Retina (tissue), 1 donor: ENCODE results near the gene BCHE.
"Not testable (repeated sequence)": the region's sequence is repeated elsewhere in the genome, so short reads cannot be mapped to it uniquely, and the experiment has no call there.

ENCODE experiments used
- DNase-seq: peaks from one replicate; pipeline ENCODE4 v3.0.0-alpha.2; 2016

BCHE gene

DNA sequence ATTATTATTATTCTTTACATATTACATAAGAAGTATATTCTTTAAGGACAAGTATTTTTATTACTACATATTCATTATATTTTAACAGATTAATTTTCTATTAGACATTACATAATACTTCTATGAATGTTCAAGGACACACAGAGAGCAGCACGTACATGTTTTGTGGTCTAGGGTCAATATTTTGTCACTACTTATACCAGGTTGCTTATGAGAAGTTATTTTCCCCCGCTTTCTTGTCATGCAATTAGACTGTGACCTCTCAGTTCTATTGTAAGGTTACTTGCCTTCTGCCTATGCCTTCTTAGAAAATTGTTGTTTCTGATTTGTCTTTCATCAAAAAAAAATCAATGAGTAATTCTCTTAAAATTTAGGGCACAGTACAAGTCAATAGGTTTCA is 21.5 kb downstream of the BCHE start:
- DNase-seq = no peak

DNA sequence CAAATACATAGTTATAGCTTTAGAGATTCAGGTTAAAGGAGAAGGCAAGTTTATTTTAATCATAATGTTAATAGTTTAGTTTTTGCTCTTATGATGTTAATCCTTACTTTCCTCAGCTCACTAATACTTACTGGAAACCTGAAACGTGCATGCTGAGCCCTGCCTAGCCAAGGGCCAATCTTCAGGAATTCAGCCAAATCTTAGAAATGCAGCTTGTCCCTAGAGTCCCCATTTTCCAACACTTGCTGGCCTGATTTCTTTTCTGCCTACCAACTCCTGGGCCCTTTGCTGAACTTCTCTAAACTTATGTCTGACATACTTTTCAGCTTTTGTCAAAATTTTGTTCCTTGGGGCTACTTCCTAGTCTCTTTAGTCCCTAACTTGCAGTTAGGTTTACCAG is 22.8 kb downstream of the BCHE start:
- DNase-seq = no peak

DNA sequence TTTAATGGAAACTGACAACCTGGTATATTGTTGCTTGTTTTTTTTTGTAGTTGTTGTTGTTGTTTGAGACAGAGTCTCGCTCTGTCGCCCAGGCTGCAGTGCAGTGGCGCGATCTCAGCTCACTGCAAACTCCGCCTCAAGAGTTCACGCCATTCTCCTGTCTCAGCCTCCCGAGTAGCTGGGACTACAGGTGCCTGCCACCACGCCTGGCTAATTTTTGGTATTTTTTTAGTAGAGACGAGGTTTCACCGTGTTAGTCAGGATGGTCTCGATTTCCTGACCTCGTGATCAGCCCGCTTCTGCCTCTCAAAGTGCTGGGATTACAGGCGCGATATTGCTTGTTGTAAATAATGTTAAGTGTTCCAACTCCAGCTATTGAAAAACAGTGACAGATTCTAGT is 29.3 kb downstream of the BCHE start:
- DNase-seq = not testable (repeated sequence)

DNA sequence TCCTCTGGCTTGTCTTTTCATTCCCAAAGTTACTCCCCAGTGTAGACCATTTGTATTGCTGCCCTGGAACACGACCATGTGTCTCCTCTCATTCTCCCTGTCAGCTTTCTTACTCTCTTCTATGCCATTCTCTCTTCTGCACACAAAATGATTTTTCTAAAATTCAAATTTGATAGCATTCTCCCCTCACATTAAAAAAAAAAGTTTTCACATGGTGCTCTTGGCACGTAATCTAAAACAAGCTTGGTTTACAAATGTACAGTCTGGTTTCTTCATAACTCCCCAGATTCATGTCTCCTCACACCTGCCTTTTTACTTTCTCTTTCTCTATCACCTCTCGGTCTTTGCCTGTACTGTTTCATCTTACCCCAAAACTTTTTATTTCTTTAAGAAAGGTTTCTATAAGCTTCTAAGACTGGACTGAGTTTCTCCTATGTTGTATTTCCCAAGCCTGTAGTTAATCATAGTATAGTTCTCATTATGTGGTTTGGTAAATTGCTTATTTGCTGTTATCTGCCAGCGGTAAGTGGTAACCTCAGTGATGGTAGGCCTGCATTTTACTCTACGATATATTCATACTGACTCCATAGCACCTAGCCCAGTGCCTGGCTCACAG is 31.2 kb downstream of the BCHE start:
- no peak for DNase-seq

DNA sequence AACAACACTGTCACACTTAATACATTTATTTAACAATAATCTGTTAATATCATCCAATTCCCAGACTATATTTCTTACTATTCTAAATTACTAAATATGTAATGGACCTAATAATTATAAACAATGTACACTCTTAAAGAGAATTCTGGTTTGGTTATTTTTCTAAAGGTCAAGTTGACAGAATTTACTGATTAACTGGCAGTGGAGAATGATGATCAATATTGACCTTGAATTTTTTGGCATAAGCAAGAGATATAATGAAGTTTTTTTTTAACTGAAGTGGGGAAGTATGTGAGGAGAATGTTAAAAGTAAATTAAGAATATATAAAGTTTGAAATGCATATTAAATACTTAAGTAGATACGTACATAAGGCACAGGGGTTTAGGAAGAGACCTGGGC is 33.8 kb downstream of the BCHE start:
- DNase-seq = no peak

DNA sequence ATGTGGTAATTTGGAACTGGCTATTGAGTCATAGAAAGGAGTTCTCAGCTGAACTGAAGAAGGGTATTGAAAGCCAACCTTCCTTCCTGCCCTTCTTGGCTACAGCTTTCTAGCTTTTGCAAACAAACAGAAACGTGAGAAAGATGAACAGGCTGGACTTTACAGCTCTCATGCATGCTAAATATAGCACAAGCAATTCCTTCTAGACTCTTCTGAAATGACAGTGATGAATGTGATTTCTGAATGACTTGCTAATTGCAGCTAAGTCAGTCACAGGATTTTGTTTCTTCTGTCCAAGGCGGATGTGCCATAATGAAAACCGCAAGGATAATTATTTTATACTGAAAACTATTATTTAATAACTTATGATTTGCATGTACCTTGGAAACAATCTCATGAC is 36.3 kb downstream of the BCHE start:
- no peak for DNase-seq

DNA sequence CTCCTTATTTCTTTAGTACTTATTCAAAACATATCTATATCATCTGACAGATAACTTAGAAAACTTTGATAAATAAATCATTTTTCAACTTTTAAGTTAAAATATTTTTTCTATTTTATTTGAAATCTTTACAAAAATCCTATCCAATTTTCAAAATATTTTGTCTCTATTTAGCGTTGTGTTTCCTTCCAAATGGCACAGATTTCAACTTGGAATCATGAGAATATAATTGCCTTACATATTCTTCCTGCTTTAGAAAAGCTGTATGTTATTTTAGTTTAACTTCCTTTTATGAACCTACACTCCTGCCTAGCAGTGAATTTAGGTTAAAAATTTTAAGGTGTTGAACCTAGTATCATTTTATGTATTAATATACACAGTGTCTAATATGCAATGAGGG is 38.2 kb downstream of the BCHE start:
- no peak for DNase-seq

DNA sequence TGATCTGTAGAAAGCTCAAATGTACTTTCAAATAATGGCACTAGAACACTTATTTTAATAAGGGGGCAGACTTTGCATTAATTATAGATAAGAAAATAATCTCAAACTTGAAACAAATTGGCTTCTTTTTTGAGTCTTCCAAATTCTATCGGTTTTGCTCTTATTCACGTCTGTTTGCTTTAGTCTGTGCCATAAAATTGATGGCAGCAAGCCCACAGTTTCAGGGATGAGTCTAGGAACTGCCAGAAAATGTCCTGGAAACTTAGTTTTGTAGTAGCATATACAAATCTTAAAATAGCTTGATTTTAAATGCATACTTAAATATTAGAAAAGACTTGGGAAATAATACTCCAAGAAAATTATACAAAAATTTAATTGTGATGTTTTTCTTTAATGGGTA is 39.7 kb downstream of the BCHE start:
- no peak for DNase-seq

DNA sequence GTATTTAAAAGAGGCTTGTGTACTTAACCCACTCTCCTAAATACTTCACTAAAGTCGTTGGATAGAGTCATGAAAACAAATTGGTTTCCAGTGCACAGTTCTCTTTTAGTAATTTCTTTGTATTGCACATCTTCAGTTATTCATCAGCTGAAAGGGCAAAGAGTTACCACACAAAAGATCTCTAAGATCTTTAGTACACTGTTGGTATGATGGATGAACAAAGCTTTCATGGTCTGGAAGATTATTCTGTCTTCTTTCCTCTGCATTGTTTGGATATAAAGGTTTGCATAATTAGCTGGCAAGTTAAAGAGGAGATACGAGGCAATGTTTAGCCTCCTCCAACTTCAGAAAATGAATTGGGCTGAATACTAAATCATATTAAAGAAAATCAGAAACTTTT is 40.5 kb downstream of the BCHE start:
- no peak for DNase-seq

DNA sequence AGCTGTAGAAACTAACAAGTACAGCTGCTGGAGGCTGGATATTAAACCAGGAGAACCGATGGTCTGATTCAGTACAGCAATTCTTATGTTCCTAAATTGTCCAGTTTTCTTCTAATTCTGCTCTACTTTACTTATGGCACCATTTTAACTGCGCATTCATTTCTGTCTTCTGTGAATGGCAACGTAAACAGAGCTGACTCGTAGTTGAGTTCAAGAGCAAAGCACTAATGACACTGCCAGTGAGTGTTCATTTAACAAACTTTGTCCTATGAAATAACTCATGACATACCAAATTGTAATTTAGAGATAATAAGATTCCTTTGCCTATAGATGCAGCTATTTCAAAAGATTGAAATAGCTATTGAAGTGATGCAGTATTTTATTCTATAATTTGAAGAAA is 48.7 kb downstream of the BCHE start:
- no peak for DNase-seq

DNA sequence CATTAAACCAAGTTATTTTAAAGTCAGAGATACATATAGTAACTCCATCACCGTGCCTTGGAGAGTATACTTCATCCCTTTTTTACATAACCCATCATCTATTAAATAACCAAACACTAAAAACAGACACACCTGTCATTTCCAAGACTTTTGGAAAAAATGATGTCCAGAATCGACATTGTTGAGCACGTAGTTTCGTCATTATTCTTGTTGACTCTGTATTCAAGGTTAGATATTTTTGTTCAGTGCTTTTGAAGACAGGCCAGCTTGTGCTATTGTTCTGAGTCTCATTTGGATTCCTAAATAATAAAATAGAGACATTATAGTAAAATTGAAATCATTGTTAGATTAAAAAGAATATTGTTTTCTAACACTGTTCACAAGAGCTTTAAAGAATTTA is 51.2 kb downstream of the BCHE start:
- no peak for DNase-seq

DNA sequence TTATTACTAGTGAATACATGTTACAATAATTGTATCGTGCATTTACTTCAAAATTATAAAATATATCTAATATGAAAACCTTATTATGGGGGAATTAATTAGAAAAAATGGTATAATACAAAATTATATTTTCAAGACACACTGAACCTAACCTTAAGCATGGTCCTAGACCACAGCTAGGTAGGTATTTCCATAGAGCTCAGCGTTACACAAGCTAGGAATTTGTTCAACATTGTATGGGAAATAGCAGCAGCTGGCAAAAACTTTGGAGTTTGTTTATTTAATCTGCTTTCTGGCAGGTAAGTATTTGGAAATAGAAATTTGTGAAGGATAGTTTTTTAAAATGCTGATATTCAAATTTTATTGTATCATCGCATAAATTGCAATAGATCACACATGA is 52.9 kb downstream of the BCHE start:
- no peak for DNase-seq

DNA sequence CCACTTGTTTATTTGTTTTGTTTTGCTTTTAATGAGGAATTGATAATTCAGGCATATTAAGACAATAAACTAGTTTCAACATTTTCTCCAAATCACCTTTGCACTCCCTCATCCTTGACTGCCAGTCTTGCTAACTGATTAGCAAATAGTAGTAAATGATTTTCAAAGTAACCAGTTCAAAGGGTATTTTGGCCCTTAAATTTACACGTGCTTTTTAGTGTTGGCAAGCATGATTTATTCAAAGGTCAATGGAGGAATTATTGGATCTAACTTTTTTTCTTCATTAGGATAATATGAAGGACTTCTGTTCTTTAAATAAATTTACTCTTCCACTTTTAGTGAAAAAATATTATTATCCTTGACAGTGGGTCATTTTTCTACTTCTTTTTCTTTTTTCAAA is 53.8 kb downstream of the BCHE start:
- DNase-seq = no peak

DNA sequence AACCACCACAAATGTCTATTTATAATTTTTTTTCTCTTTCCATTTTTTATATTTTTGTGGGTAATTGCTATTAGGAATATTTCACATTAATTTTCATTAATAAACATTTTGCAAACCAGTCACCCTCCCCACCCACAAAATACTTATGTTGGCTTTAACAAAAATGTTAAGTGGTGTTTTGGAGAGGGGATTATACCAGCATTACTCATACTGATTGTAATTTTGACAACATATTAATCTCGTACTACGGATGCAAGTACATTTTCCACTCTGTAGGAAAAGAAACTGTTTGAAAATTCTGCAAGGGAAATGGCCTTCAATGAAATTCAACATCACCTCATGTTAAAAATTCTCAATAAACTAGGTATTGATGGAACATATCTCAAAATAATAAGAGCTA is 58.3 kb downstream of the BCHE start:
- DNase-seq = no peak

DNA sequence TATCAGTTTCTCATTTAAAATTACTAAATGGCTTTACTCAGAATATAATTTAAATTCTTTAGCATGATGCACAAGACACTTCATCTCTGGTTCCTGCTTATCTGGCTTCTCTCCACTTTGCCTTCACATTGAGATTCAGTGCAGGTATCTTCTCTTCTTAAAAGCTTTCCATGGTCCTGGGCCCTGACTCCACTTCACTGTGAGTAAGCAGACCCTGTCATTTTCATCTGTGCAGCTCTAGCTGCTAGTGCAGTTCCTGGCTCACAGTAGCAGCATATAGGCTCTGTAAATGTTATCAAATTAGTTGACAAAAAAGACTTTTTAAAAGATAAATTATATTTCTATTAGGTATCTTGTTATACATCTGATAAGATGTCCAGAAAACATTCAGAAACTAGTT is 58.8 kb downstream of the BCHE start:
- DNase-seq = no peak

DNA sequence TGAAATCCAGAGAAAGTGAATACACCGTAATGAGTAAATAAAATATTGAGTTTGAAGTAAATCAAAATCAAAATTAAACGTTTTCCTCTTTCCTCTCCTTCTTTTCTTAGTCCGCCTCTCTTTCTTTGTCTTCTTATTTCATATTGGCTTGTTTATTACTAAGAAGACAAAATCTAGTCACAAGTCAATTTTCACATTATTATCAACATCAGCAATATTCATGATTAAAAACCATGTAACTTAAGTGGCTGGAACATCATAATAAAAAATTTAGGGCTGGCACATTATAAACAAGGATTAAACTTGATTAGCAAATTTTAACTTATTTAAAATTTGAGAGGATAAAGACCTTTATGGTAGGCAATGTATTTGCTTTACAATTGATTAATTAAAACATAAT is 61.4 kb downstream of the BCHE start:
- DNase-seq = no peak

DNA sequence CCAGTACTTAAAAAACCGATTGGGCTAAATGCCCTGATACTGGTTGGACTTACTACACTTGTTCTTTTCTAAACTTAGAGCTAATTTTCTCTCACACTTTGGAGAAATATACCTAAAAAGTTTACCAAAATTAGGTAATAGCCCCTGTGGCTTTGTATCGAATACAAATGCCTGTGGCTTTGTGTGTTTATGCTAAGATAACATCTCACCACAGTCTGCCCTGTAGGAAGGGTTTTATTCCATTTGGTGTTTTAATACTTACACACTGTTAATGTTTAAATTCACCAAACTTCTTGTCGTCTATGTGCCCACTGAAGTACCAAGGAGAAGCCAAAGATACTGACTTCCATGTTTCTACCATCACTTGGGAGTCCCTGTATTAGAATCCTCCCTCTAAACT is 66.4 kb downstream of the BCHE start:
- DNase-seq = no peak

DNA sequence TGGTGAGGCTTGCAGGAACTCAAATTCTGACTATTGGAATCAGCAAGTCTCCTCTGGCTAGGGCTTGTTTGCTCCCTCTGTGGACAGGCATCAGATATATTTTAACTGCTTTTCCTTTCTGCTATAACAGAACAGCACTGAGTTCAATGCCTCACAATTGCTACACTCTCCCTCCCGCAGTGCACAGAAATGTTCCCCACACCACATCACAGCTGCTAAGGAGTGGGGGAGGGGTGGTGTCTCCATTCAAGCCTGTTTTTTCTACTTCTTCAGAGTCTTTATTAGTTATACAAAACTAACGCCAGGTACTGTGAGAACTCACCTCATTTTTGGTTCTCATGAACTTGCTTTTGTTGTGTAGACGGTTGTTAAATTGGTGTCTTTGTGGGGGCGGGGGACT is 68.5 kb downstream of the BCHE start:
- DNase-seq = no peak

DNA sequence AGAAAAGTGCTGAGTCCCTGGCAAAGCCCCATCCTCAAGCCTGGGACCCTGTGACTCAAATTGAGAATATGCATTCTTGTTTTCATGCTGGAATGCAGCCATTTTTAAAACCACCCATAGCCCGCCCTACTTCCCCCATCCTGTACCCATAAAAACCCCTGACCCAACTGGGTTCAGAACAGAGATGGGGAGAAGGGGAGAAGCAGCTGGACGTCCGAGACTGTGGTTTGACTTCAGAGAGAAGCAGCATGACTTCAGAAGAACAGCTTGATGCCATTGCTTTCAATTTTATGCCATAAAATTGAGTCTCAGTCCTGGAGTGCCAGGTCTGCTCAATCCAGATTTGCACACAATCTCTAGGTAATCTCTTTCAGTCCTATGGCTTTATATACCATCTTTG is 78.2 kb downstream of the BCHE start:
- DNase-seq = no peak

DNA sequence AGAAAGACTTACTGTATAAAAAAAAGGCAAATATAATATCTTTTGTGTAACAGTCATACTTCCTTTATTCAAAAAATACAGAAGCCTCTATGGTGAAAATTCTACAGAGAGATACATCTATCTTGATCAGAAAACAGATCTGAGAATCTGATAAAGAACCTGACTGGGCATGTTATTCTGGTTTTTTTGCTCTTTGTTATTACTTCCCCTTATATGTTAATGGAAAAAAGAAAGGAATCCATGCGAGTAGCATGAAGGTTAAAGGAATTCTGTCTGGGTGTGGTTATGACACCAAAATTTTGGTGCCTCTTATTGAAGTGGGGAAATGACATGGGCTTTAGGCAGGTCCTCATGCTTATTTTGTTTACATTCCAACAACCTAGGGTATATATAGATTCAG is 81.7 kb downstream of the BCHE start:
- DNase-seq = no peak

DNA sequence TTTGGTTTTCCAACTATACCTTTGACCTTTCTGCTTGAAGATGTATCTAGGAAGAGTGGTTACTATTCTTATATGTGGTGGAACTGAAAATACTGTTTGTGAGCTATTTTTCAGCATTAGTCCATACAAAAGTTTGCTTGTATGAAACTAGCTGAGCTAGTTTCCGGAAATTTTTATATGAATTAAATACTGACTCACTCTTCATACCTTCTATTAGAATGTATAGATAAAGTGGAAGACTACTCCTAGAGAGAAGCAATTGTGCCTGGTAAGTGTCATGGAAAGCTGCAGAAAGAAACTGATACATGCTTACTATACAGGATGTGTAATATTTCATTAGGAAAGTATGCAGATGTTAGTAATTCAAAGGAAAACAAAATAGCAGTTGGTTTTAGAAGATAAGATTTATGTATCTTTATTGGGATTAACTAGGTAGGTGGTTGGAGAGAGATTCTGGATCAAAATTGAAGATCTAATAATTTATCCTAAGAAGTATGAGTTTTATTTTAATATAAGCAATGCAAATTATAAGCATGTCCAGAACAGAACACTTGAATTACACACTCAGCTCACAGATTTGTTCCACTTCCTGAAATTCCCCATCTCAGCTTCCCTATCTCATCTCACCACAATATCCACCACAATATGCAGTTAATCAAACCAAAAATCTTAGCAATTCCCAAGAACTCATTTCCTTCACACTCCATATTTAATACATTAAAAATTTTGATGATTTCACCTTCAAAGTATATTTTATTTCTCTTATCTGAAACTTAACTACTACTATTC is 82.8 kb downstream of the BCHE start:
- no peak for DNase-seq

DNA sequence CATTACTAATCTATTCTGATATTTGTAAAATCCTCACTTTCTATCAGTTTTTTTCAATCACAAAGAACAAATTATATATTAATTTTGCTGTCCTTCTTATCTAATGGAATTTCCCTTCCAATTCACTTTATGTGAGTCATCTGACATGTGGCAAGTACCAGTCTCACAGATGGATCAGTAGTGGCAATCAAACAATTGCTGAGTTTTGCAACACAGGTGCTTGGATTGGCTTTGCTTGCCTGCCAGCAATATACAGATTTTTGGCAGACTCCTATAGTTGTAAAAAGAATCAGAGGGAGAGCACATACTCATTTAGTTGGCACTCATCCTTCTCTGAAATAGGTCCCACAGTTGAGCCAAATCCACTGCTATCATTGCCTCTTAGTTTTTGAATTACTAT is 83.7 kb downstream of the BCHE start:
- no peak for DNase-seq

DNA sequence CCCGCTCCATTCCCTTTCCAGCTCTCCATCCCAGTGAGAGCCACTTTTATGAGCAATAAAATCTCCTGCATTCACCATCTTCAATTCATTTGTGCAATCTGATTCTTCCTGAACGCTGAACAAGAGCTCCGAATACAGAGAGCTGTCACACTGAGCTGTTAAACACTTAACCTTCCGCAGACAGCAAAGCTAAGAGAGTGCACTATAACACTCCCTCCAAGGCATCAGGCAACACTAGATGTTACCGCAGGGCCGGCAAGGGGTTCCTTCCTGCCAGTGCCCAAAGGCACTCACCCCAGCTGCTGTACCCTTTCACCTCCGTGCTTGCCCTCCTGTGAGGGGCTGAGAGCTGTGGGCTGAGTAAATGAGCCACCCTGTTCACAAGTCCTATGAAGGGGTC is 85.6 kb downstream of the BCHE start:
- DNase-seq = no peak

DNA sequence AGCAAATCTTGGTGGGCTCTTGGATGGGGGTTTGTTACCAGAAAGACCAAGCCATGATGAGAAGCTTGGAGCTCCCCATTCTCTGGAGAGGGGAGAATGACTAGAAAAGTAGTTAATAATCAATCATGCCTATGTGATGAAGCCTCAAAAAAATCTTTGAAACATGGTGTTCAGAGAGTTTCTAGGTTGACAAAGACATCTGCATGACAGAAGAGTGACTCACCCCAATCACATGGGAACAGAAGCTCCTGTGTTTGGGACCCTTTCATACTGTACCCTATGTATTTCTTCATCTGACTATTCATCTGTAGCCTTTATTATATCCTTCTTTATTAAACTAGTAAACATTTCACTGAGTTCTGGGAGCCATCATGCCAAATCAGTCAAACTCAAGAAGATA is 87.4 kb downstream of the BCHE start:
- DNase-seq = no peak

DNA sequence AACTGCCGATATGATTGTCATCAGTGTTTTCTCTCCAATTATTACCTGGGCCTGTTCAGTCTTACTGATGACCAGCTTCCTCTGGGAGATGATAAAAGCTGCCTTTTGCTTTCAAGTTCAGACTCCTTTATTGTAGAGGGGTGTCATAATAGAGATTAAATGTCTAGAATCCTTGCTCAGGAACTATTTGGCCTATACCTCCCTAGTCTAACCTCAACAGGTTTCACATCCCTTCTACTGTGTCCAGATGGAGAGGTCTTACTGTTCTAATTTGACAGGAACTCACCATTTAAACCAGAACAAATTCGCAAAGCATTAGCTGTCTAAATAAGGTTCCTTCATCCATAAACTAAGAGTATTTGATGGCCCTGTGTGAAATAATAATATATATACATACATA is 88.0 kb downstream of the BCHE start:
- DNase-seq = no peak
